HEK293 (cell line): ENCODE data around the gene RALGAPA2.

Source experiments
- CTCF ChIA-PET: fragments of 350-600 bp; formaldehyde crosslinking; extraction: SDS; loops from one replicate; lab custom pipeline; 2021; ENCODE audit warnings: antibody characterized with exemption; lab: Yijun Ruan, JAX
- POLR2A ChIA-PET: fragments of 300-600 bp; formaldehyde crosslinking; extraction: SDS; loops from one replicate; lab custom pipeline; 2020; ENCODE audit warnings: antibody characterized with exemption, inconsistent platforms; lab: Yijun Ruan, JAX
- H3K27ac ChIP-seq: fragments of 200-500 bp; sonication (Bioruptor generic); 2 replicates; pipeline ENCODE4 v1.5.1; 2014; ENCODE audit warnings: low read depth, low read length, control low read depth, inconsistent platforms; ENCODE audit errors: extremely low read depth
- H3K36me3 ChIP-seq, 2 experiments: fragments of 200-500 bp in 1 of 2; sonication (Bioruptor generic) in 1 of 2; 1 replicate in 1 of 2; 2 replicates in 1 of 2; pipeline ENCODE4 v1.5.1; 2014 to 2017; ENCODE audit warnings: inconsistent platforms in 2 of 2, low read length in 2 of 2; ENCODE audit not compliant: control insufficient read depth in 2 of 2, insufficient read depth in 1 of 2
- H3K4me1 ChIP-seq: fragments of 200-500 bp; sonication (Bioruptor generic); 2 replicates; pipeline ENCODE4 v1.5.1; 2014; ENCODE audit warnings: mild to moderate bottlenecking, low read length, inconsistent platforms; ENCODE audit not compliant: control insufficient read depth, insufficient read depth
- H3K4me3 ChIP-seq: 2 replicates; pipeline ENCODE4 v1.5.1; 2011; ENCODE audit warnings: low read depth, mild to moderate bottlenecking, control low read depth, low read length, moderate library complexity
- H3K9me3 ChIP-seq: fragments of 200-500 bp; sonication (Bioruptor generic); 2 replicates; pipeline ENCODE4 v1.5.1; 2014; ENCODE audit warnings: low read depth, low read length, inconsistent platforms; ENCODE audit not compliant: control insufficient read depth, insufficient read depth
- BCL11A ChIP-seq: fragments of 450-650 bp; formaldehyde crosslinking; IDR thresholded peaks from 2 replicates; pipeline ENCODE4 v1.5.1; 2016; ENCODE audit warnings: low read depth, missing biosample characterization, missing genetic modification characterization
- GLIS1 ChIP-seq: fragments of 450-650 bp; formaldehyde crosslinking; IDR thresholded peaks from 2 replicates; pipeline ENCODE4 v1.5.1; 2016; ENCODE audit warnings: missing biosample characterization, missing genetic modification characterization
- INSM2 ChIP-seq: fragments of 450-650 bp; formaldehyde crosslinking; IDR thresholded peaks from 2 replicates; pipeline ENCODE4 v1.5.1; 2016; ENCODE audit warnings: missing biosample characterization, missing genetic modification characterization
- MYNN ChIP-seq: fragments of 450-650 bp; formaldehyde crosslinking; IDR thresholded peaks from 2 replicates; pipeline ENCODE4 v1.5.1; 2016; ENCODE audit warnings: missing biosample characterization, missing genetic modification characterization, borderline replicate concordance
- PRDM6 ChIP-seq: fragments of 450-650 bp; formaldehyde crosslinking; IDR thresholded peaks from 2 replicates; pipeline ENCODE4 v1.5.1; 2017; ENCODE audit warnings: missing biosample characterization, missing genetic modification characterization
- ZBTB11 ChIP-seq: fragments of 450-650 bp; formaldehyde crosslinking; conservative IDR thresholded peaks from 2 replicates; pipeline ENCODE4 v1.5.1; 2016; ENCODE audit warnings: low read depth, missing biosample characterization, missing genetic modification characterization
- ZIC2 ChIP-seq: fragments of 450-650 bp; formaldehyde crosslinking; IDR thresholded peaks from 2 replicates; pipeline ENCODE4 v1.5.1; 2016; ENCODE audit warnings: missing biosample characterization, missing genetic modification characterization
- ZNF174 ChIP-seq: fragments of 450-650 bp; formaldehyde crosslinking; IDR thresholded peaks from 2 replicates; pipeline ENCODE4 v1.5.0; 2017; ENCODE audit warnings: missing biosample characterization, mild to moderate bottlenecking, missing genetic modification characterization
- ZNF214 ChIP-seq: fragments of 450-650 bp; formaldehyde crosslinking; IDR thresholded peaks from 2 replicates; pipeline ENCODE4 v1.5.1; 2017; ENCODE audit warnings: missing biosample characterization, mild to moderate bottlenecking, missing genetic modification characterization, borderline replicate concordance
- ZNF248 ChIP-seq: fragments of 450-650 bp; formaldehyde crosslinking; IDR thresholded peaks from 2 replicates; pipeline ENCODE4 v1.5.1; 2017; ENCODE audit warnings: missing biosample characterization, missing genetic modification characterization
- ZNF362 ChIP-seq: fragments of 450-650 bp; formaldehyde crosslinking; IDR thresholded peaks from 2 replicates; pipeline ENCODE4 v1.5.1; 2016; ENCODE audit warnings: missing biosample characterization, missing genetic modification characterization
- ZNF391 ChIP-seq: fragments of 450-650 bp; formaldehyde crosslinking; IDR thresholded peaks from 2 replicates; pipeline ENCODE4 v1.5.1; 2016; ENCODE audit warnings: low read depth, missing biosample characterization, missing genetic modification characterization, borderline replicate concordance
- ZNF394 ChIP-seq: fragments of 450-650 bp; formaldehyde crosslinking; IDR thresholded peaks from 2 replicates; pipeline ENCODE4 v1.5.1; 2016; ENCODE audit warnings: missing biosample characterization, missing genetic modification characterization, mild to moderate bottlenecking, moderate library complexity, borderline replicate concordance
- ZNF558 ChIP-seq: fragments of 450-650 bp; formaldehyde crosslinking; IDR thresholded peaks from 2 replicates; pipeline ENCODE4 v1.5.1; 2016; ENCODE audit warnings: missing biosample characterization, missing genetic modification characterization
- ZNF596 ChIP-seq: fragments of 450-650 bp; IDR thresholded peaks from 2 replicates; pipeline ENCODE4 v1.5.0; 2018; ENCODE audit warnings: missing biosample characterization, mild to moderate bottlenecking, missing genetic modification characterization, moderate library complexity
- ZNF610 ChIP-seq: fragments of 450-650 bp; formaldehyde crosslinking; IDR thresholded peaks from 2 replicates; pipeline ENCODE4 v1.5.1; 2016; ENCODE audit warnings: missing biosample characterization, missing genetic modification characterization, borderline replicate concordance
- ZNF692 ChIP-seq: fragments of 450-650 bp; formaldehyde crosslinking; IDR thresholded peaks from 2 replicates; pipeline ENCODE4 v1.5.1; 2016; ENCODE audit warnings: missing biosample characterization, missing genetic modification characterization

Gene RALGAPA2

GRCh38 chr20:20553541-20553940 lies 158.9 kb downstream of the RALGAPA2 start (continued):
- TF ChIP-seq ZNF174 (tag by site-specific recombination) (no peak), ZNF391 (no peak), PRDM6 (tag by site-specific recombination) (no peak)

- ChIA-PET POLR2A (no interaction called here), CTCF (no interaction called here)
- peaks cover 3% of the 10 kb centered on the region; the same call in 1 of the 2 replicates for H3K4me1 ChIP-seq
- H3K27ac ChIP-seq, result no peak overlapping the region
- H3K9me3 ChIP-seq, result no peaks in the 10 kb centered on the region
- TF ChIP-seq GLIS1 (tag by site-specific recombination) (no peak), BCL11A (tag by site-specific recombination) (no peak), ZNF596 (tag by site-specific recombination) (no peak), ZNF558 (tag by site-specific recombination) (no peak), ZBTB11 (no peak), ZIC2 (no peak), INSM2 (tag by site-specific recombination) (no peak), ZNF248 (tag by site-specific recombination) (no peak), ZNF214 (tag by site-specific recombination) (no peak), ZNF692 (tag by site-specific recombination) (no peak), ZNF610 (tag by site-specific recombination) (no peak), ZNF394 (tag by site-specific recombination) (no peak)
- peaks cover 0 to 5% of the 10 kb centered on the region in 2 experiments; a peak in 1 of 3 replicates for H3K36me3 ChIP-seq
- no peak overlapping the region for H3K4me3 ChIP-seq
Measured at GRCh38 chr20:20552076-20552475, 160.4 kb downstream of the RALGAPA2 start.

GRCh38 chr20:20551409-20551808 lies 161.0 kb downstream of the RALGAPA2 start:
- ChIA-PET POLR2A (no interaction called here), CTCF (no interaction called here)
- TF ChIP-seq ZNF174 (tag by site-specific recombination) (no peak), ZNF362 (tag by site-specific recombination) (no peak), PRDM6 (tag by site-specific recombination) (0 out of 2 replicates have a peak, but pooled peaks have one; percentile 22), MYNN (no peak)

More at GRCh38 chr20:20551409-20551808, 161.0 kb downstream of the RALGAPA2 start:
- Histone ChIP-seq H3K4me3 (no peak overlapping the region), H3K4me1 (peaks cover 3% of the 10 kb centered on the region; the same call in 1 of the 2 replicates), H3K27ac (no peak overlapping the region), H3K9me3 (no peaks in the 10 kb centered on the region), H3K36me3 (peaks cover 0 to 7% of the 10 kb centered on the region in 2 experiments; a peak in 1 of 3 replicates)
